ENCODE measurements around the gene CCDC60. TPM values are rescaled to one million over a fixed set of nuclear protein-coding genes. Genes with fewer than 3 reads are reported as not detected.

CCDC60 gene
- total and polyA plus RNA-seq, 2 experiments from 2014 or later = 15.7 to 19.1 TPM

DNA sequence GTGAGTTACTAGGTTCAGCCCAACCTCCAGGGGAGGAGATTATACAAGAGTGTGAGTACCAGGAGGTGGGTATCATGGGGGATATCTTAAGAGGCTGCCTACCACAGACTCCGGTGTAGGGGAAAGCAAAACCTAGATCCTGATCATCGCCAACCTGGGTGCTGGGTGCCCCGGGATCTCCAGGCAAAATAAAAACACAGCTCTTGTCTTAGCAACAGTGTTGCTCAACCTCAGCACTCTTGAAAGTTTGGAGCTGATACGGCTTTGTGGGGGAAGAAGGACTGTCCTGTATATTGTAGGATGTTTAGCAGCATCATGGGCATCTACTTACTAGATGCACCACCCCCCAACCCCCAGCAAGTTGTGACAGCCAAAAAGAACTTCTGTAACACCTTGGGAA lies 74.5 kb downstream of the CCDC60 start:
- Histone ChIP-seq H3K27ac (no peak overlapping the region), H3K9me3 (ENCODE audit: low read depth) (no peaks in the 10 kb centered on the region), H3K36me3 (no peaks in the 10 kb centered on the region), H3K27me3 (no peaks in the 10 kb centered on the region), H3K4me3 (no peak overlapping the region), H3K4me1 (ENCODE audit: low read depth) (peaks cover 14% of the 10 kb centered on the region)
- TF ChIP-seq, protein P1, sequence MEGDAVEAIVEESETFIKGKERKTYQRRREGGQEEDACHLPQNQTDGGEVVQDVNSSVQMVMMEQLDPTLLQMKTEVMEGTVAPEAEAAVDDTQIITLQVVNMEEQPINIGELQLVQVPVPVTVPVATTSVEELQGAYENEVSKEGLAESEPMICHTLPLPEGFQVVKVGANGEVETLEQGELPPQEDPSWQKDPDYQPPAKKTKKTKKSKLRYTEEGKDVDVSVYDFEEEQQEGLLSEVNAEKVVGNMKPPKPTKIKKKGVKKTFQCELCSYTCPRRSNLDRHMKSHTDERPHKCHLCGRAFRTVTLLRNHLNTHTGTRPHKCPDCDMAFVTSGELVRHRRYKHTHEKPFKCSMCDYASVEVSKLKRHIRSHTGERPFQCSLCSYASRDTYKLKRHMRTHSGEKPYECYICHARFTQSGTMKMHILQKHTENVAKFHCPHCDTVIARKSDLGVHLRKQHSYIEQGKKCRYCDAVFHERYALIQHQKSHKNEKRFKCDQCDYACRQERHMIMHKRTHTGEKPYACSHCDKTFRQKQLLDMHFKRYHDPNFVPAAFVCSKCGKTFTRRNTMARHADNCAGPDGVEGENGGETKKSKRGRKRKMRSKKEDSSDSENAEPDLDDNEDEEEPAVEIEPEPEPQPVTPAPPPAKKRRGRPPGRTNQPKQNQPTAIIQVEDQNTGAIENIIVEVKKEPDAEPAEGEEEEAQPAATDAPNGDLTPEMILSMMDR (IDR thresholded peaks at IDR 0.05; ENCODE audit: low read depth, low read length) = no peak
- DNase-seq (ENCODE audit: low read depth in 1 of 2, low spot score in 1 of 2) = no peak

DNA sequence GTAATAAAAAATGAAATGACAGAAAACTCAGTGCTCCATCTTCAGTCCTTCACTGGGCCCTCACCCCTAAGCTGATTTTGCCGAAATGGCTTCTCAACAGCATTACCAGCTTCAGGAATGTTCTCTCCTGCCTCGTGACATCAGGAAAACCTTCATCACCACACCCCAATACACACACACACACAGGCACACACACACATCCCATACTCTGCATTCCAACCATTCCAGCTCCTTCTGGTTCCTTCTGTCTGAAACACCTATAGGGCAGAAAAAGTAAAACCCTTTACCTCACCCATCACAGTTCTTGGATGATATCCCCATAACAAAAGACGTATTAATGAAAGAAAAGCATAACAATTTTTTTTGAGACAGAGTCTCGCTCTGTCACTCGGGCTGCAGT lies 75.9 kb downstream of the CCDC60 start:
- peak in 1 of 2 donors; percentile 43 for DNase-seq (ENCODE audit: low read depth in 1 of 2, low spot score in 1 of 2)
- Histone ChIP-seq H3K9me3 (ENCODE audit: low read depth) (no peaks in the 10 kb centered on the region), H3K4me1 (ENCODE audit: low read depth) (peaks cover 14% of the 10 kb centered on the region), H3K27me3 (no peaks in the 10 kb centered on the region), H3K4me3 (no peak overlapping the region), H3K36me3 (no peaks in the 10 kb centered on the region), H3K27ac (peak overlapping the region; percentile 21)
- TF ChIP-seq, protein P1 (IDR thresholded peaks at IDR 0.05; ENCODE audit: low read depth, low read length) = no peak

DNA sequence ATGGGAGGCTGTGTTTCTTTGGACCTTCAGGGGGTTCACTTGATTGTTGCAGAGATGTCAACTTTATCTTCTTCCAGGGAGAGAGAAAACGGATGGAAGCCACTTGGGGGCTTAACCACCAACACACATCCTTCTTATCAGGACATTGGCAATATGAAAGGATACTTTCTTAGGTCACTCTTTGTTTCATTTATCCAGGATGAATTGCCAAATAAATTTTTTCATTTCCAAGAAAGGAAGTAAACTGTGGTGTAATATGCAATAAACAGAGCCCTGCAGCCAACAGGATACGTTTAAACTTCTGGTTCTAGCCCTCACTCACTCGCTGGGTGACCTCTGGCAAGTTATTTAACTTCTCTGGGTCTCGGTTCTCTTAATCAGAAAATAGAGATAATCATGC lies 77.8 kb downstream of the CCDC60 start:
- TF ChIP-seq, protein P1 (IDR thresholded peaks at IDR 0.05; ENCODE audit: low read depth, low read length) = no peak
- Histone ChIP-seq H3K27me3 (no peaks in the 10 kb centered on the region), H3K4me1 (ENCODE audit: low read depth) (peaks cover 14% of the 10 kb centered on the region), H3K27ac (no peak overlapping the region), H3K36me3 (no peaks in the 10 kb centered on the region), H3K9me3 (ENCODE audit: low read depth) (no peaks in the 10 kb centered on the region), H3K4me3 (no peak overlapping the region)
- DNase-seq (ENCODE audit: low read depth in 1 of 2, low spot score in 1 of 2) = no peak

- Histone ChIP-seq H3K36me3 (no peaks in the 10 kb centered on the region), H3K27ac (no peak overlapping the region), H3K4me3 (no peak overlapping the region), H3K27me3 (no peaks in the 10 kb centered on the region), H3K4me1 (ENCODE audit: low read depth) (peaks cover 14% of the 10 kb centered on the region), H3K9me3 (ENCODE audit: low read depth) (no peaks in the 10 kb centered on the region)
- peak; percentile 79 to 80 for DNase-seq (ENCODE audit: low read depth in 1 of 2, low spot score in 1 of 2)
- TF ChIP-seq, protein P1 (IDR thresholded peaks at IDR 0.05; ENCODE audit: low read depth, low read length) = peak; percentile 87
These were observed 78.6 kb downstream of the CCDC60 start for GRCh38 chr12:119412811-119413794.

GRCh38 chr12:119415714-119416113 lies 81.2 kb downstream of the CCDC60 start:
- H3K9me3 ChIP-seq (ENCODE audit: low read depth) = no peaks in the 10 kb centered on the region

More at GRCh38 chr12:119415714-119416113, 81.2 kb downstream of the CCDC60 start:
- Histone ChIP-seq H3K4me3 (no peak overlapping the region), H3K27ac (no peak overlapping the region), H3K36me3 (no peaks in the 10 kb centered on the region), H3K27me3 (no peaks in the 10 kb centered on the region), H3K4me1 (ENCODE audit: low read depth) (peaks cover 11% of the 10 kb centered on the region)
- DNase-seq (ENCODE audit: low read depth in 1 of 2, low spot score in 1 of 2) = no peak
- TF ChIP-seq, protein P1 (IDR thresholded peaks at IDR 0.05; ENCODE audit: low read depth, low read length) = no peak
